Adrenal gland (tissue), 5 donors: ENCODE data around the gene IL12RB2.

Experiments
- POLR2A ChIP-seq, 2 donors: fragments of 450-650 bp; IDR thresholded peaks; one replicate each; pipeline ENCODE4 v1.6.1; 2017; ENCODE audit warnings: antibody characterized with exemption in 2 of 2, mild to moderate bottlenecking in 2 of 2, moderate library complexity in 1 of 2
- TF ChIP-seq, protein P1 (sequence below), 6 experiments: fragments of 450-650 bp in 4 of 6; fragments of 200-600 bp in 2 of 6; sonication (generic) in 1 of 6; IDR thresholded peaks; 1 replicate in 5 of 6; 2 replicates in 1 of 6; pipeline versions ENCODE4 v1.5.1 to v1.8.0; 2016 to 2021; ENCODE audit warnings: antibody characterized with exemption in 6 of 6, mild to moderate bottlenecking in 2 of 6, moderate library complexity in 1 of 6
- donor health status: DM: no; HTN: no; CAD: no.

DNA sequence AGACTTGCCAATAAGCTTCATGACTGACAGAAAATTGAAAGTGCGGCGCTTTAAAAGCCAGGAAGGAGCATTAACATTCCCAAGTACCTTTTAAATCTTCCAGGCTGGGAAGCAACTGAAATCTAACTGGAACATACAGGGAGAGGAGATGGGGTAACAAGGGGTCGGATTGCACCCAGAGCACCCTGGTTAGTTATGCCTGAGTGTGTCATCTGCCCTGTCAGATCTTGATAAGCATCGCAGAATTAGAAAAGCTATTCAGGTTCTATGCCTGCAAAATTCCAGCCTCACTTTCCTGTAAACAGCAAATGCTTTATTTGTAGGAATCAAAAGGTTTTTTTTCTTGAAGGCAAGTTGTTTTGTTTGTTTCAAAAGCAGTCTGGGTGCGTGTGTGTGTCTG lies 64.0 kb downstream of the IL12RB2 start:
- TF ChIP-seq, protein P1, sequence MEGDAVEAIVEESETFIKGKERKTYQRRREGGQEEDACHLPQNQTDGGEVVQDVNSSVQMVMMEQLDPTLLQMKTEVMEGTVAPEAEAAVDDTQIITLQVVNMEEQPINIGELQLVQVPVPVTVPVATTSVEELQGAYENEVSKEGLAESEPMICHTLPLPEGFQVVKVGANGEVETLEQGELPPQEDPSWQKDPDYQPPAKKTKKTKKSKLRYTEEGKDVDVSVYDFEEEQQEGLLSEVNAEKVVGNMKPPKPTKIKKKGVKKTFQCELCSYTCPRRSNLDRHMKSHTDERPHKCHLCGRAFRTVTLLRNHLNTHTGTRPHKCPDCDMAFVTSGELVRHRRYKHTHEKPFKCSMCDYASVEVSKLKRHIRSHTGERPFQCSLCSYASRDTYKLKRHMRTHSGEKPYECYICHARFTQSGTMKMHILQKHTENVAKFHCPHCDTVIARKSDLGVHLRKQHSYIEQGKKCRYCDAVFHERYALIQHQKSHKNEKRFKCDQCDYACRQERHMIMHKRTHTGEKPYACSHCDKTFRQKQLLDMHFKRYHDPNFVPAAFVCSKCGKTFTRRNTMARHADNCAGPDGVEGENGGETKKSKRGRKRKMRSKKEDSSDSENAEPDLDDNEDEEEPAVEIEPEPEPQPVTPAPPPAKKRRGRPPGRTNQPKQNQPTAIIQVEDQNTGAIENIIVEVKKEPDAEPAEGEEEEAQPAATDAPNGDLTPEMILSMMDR (IDR thresholded peaks at IDR 0.05) = no peak
- no peak for TF ChIP-seq POLR2A (IDR thresholded peaks at IDR 0.05)
